Sigmoid colon (tissue), 7 donors: ENCODE measurements around the gene MEGF11. TPM values are rescaled to one million over a fixed set of nuclear protein-coding genes. Genes with fewer than 3 reads are reported as not detected.

ENCODE experiments used
- DNase-seq: peaks from one replicate; pipeline ENCODE4 v3.0.0-alpha.2; 2019
- H3K27ac ChIP-seq, 4 donors: fragments of 200-600 bp; sonication (generic); one replicate each; pipeline ENCODE4 v1.5.1; 2016 to 2019; ENCODE audit warnings: mild to moderate bottlenecking in 1 of 4
- H3K27me3 ChIP-seq, 3 donors: fragments of 200-600 bp; sonication (generic); one replicate each; pipeline ENCODE4 v1.5.1; 2019; ENCODE audit warnings: mild to moderate bottlenecking in 1 of 3
- H3K36me3 ChIP-seq, 4 donors: fragments of 200-600 bp; sonication (generic); one replicate each; pipeline ENCODE4 v1.5.1; 2016 to 2019
- H3K4me1 ChIP-seq, 4 donors: fragments of 200-600 bp; sonication (generic); one replicate each; pipeline ENCODE4 v1.5.1; 2017 to 2019
- H3K4me3 ChIP-seq, 4 donors: fragments of 200-600 bp; sonication (generic); one replicate each; pipeline ENCODE4 v1.5.1; 2017 to 2019; ENCODE audit warnings: mild to moderate bottlenecking in 2 of 4, moderate library complexity in 1 of 4
- H3K9me3 ChIP-seq, 4 donors: fragments of 200-600 bp in 3 of 4; sonication (generic) in 3 of 4; one replicate each; pipeline versions ENCODE4 v1.5.1 to v1.6.1; 2013 to 2019
- EP300 ChIP-seq, 4 donors: sonication (generic); formaldehyde crosslinking; IDR thresholded peaks; one replicate each; pipeline ENCODE4 v1.6.1; 2017; ENCODE audit warnings: antibody characterized with exemption in 4 of 4
- POLR2A ChIP-seq, 2 donors: fragments of 450-650 bp; IDR thresholded peaks; one replicate each; pipeline ENCODE4 v1.6.1; 2016; ENCODE audit warnings: antibody characterized with exemption in 2 of 2, mild to moderate bottlenecking in 2 of 2, moderate library complexity in 2 of 2
- POLR2AphosphoS5 ChIP-seq, 4 donors: sonication (generic); formaldehyde crosslinking; IDR thresholded peaks; one replicate each; pipeline ENCODE4 v1.6.1; 2017; ENCODE audit warnings: antibody characterized with exemption in 4 of 4
- WGBS, 2 donors: extraction: QIAGEN DNeasy Blood & Tissue Kit; methylation state at CpG; one replicate each; pipeline ENCODE4 v1.1.7; 2013; 5-methylcytosine and 5-hydroxymethylcytosine counted together
- intact Hi-C: fragments of 100-400 bp; cut with DNase I; formaldehyde crosslinking; loops from one replicate; pipeline ENCODE4 v1.15.1; 2023
- polyA plus RNA-seq, 3 donors: library from polyadenylated mRNA; stranded (reverse); fragments of 200-250 nt; gene quantifications; one replicate each; pipeline ENCODE4 v1.2.3, GENCODE V29; 2013
- total RNA-seq, 4 donors: library from RNA; depleted of rRNA; stranded (reverse); fragments of >200 nt; gene quantifications; one replicate each; pipeline ENCODE4 v1.1.0, GENCODE V29; 2016
- TF ChIP-seq, protein P1 (sequence below), 4 experiments: fragments of 450-650 bp in 3 of 4; fragments of 200-600 bp in 1 of 4; IDR thresholded peaks; one replicate each; pipeline ENCODE4 v1.5.1; 2016 to 2019; ENCODE audit warnings: antibody characterized with exemption in 4 of 4, mild to moderate bottlenecking in 3 of 4, moderate library complexity in 2 of 4
- donor health status: healthy with polysubstance abuse.
- donor health status: Bipolar disorder and iron deficiency.
- donor health status: healthy.

Gene MEGF11
- total and polyA plus RNA-seq, 7 donors, result 0.04 TPM; not detected in 6

DNA sequence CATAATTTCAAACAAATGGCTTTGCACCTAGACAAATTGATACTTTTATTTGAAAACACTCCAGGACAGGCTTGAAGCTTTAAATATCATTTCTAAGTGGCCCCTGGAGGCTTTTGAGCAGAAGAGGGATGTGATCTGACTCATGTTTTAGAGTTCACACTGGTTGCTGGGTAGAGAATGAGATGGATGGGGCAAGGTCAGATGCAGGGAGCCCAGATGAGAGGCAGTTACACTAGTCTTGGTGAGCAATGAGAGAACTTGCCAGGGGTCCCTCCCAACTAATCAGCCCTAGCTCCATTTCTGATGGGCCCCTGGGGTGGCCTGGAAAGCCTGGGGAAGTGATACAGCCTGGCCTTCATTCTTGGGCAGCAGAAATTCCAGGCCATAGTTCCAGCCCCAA lies 190.4 kb downstream of the MEGF11 start:
- peaks cover 0 to 4% (median 0%) of the 10 kb centered on the region in 3 donors for H3K27me3 ChIP-seq
- DNase-seq, result no peak
- TF ChIP-seq EP300 (IDR thresholded peaks at IDR 0.05) (no peak), POLR2A (IDR thresholded peaks at IDR 0.05) (no peak), POLR2AphosphoS5 (IDR thresholded peaks at IDR 0.05) (no peak)
- TF ChIP-seq, protein P1, sequence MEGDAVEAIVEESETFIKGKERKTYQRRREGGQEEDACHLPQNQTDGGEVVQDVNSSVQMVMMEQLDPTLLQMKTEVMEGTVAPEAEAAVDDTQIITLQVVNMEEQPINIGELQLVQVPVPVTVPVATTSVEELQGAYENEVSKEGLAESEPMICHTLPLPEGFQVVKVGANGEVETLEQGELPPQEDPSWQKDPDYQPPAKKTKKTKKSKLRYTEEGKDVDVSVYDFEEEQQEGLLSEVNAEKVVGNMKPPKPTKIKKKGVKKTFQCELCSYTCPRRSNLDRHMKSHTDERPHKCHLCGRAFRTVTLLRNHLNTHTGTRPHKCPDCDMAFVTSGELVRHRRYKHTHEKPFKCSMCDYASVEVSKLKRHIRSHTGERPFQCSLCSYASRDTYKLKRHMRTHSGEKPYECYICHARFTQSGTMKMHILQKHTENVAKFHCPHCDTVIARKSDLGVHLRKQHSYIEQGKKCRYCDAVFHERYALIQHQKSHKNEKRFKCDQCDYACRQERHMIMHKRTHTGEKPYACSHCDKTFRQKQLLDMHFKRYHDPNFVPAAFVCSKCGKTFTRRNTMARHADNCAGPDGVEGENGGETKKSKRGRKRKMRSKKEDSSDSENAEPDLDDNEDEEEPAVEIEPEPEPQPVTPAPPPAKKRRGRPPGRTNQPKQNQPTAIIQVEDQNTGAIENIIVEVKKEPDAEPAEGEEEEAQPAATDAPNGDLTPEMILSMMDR (IDR thresholded peaks at IDR 0.05), result no peak
- no peaks in the 10 kb centered on the region for H3K4me1 ChIP-seq
- H3K4me3 ChIP-seq, result no peak overlapping the region
- H3K27ac ChIP-seq, result no peak overlapping the region
- H3K36me3 ChIP-seq, result no peaks in the 10 kb centered on the region
- H3K9me3 ChIP-seq, result peaks cover 0 to 5% (median 1%) of the 10 kb centered on the region in 4 donors
- intact Hi-C loops, result no loop called here

DNA sequence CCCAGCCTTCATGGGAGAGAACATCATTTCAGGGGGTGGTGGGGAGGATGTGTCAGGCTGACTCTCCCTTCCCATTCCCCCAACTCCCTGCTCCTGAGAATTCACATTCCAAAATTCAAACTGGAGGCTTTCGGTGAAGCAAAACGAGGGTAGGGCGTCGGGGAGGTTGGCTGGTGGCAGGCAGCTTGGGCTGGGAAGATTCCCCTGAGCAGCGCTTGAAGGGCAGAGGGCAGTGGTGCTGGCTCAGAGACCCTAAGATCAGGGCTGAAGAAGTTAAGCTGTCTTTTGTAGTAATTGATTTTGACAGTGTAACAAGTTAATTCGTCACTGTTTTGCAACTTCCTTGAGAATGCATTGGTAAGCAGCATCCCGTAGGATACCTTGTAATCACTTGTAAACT lies 196.5 kb downstream of the MEGF11 start:
- intact Hi-C loops, result no loop called here
- TF ChIP-seq, protein P1 (IDR thresholded peaks at IDR 0.05), result no peak
- WGBS, 2 donors, result 64 to 77% methylated on average over 7 of the region's 7 CpGs
- Histone ChIP-seq H3K9me3 (no peaks in the 10 kb centered on the region), H3K4me1 (no peaks in the 10 kb centered on the region), H3K36me3 (no peaks in the 10 kb centered on the region), H3K4me3 (no peak overlapping the region), H3K27me3 (peaks cover 0 to 4% (median 0%) of the 10 kb centered on the region in 3 donors), H3K27ac (no peak overlapping the region)
- DNase-seq, result no peak

DNA sequence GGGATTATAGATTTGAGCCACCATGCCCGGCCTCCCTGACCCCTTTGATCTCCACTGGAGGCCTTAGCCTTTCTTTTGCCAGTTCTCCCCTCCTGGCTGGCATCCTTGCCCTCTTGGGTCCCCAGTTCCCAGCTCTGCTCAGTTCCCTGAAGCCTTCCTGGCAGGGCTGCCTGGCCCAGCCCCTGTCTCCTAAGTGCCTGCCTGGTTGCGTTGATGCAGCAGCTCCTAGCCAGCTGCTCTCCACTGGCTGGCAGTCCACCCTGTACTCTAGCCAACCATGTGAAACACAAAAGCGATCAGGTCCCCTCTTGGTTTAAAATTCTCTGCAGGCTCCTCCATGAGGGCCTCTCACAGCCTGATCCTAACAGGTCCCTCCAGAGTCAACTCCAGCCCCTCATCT lies 199.6 kb downstream of the MEGF11 start:
- 84 to 90% methylated on average over 3 of the region's 3 CpGs for WGBS, 2 donors
- H3K36me3 ChIP-seq, result no peaks in the 10 kb centered on the region
- no peaks in the 10 kb centered on the region for H3K9me3 ChIP-seq
- intact Hi-C loops, result no loop called here
- DNase-seq, result no peak
- H3K4me3 ChIP-seq, result no peak overlapping the region
- H3K27ac ChIP-seq, result no peak overlapping the region
- H3K4me1 ChIP-seq, result no peaks in the 10 kb centered on the region
- no peaks in the 10 kb centered on the region for H3K27me3 ChIP-seq
- TF ChIP-seq EP300 (IDR thresholded peaks at IDR 0.05), result no peak
- no peak for TF ChIP-seq POLR2AphosphoS5 (IDR thresholded peaks at IDR 0.05)
- TF ChIP-seq POLR2A (IDR thresholded peaks at IDR 0.05), result no peak
- TF ChIP-seq, protein P1 (IDR thresholded peaks at IDR 0.05), result no peak

DNA sequence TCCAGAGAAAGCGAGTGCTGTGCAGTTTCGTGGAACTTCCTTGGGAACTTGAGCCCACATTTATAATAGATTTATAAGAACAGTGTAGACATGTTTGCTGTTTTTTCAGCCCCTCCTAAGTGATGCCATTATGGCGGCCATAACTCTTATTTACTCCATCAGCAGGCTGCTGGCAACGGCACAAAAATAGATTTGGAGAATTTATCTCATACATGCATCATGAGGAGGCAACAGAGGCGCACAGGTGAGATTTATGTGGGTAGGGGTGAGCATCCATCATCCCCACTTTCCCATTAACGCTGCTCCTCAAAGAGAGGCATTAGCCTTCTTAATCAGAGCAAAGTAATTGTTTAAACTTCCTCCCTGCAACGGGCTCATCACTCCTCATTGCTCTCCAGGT lies 201.7 kb downstream of the MEGF11 start:
- intact Hi-C loops, result no loop called here
- H3K4me1 ChIP-seq, result no peaks in the 10 kb centered on the region
- WGBS, 2 donors, result 82 to 91% methylated on average over 7 of the region's 7 CpGs
- no peaks in the 10 kb centered on the region for H3K9me3 ChIP-seq
- H3K4me3 ChIP-seq, result no peak overlapping the region
- no peaks in the 10 kb centered on the region for H3K36me3 ChIP-seq
- DNase-seq, result no peak
- TF ChIP-seq, protein P1 (IDR thresholded peaks at IDR 0.05), result no peak
- no peak for TF ChIP-seq POLR2AphosphoS5 (IDR thresholded peaks at IDR 0.05)
- no peak for TF ChIP-seq EP300 (IDR thresholded peaks at IDR 0.05)
- no peak for TF ChIP-seq POLR2A (IDR thresholded peaks at IDR 0.05)
- no peaks in the 10 kb centered on the region for H3K27me3 ChIP-seq
- no peak overlapping the region for H3K27ac ChIP-seq

DNA sequence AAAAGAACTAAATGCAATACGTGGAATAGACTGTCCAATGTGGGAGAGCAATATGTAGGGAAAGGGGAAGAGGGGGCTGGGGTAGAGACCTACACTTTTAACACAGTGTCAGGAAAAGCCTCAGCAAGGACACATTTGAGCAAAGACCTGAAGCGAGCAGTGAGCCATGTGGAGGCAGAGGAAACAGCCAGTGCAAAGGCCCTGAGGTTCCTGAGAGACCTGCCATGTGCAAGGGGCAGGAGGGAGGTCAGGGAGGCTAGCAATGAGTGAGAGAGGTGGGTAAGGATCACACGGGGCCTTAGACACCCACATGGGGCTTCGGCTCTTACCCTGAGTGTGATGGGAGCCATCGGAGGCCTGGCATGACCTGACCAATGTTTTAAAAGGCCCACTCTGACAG lies 203.3 kb downstream of the MEGF11 start:
- H3K9me3 ChIP-seq, result no peaks in the 10 kb centered on the region
- H3K27me3 ChIP-seq, result no peaks in the 10 kb centered on the region
- TF ChIP-seq, protein P1 (IDR thresholded peaks at IDR 0.05), result no peak
- no peak for TF ChIP-seq EP300 (IDR thresholded peaks at IDR 0.05)
- TF ChIP-seq POLR2AphosphoS5 (IDR thresholded peaks at IDR 0.05), result no peak
- no peak for TF ChIP-seq POLR2A (IDR thresholded peaks at IDR 0.05)
- no peak overlapping the region for H3K4me3 ChIP-seq
- H3K36me3 ChIP-seq, result no peaks in the 10 kb centered on the region
- H3K27ac ChIP-seq, result no peak overlapping the region
- no peaks in the 10 kb centered on the region for H3K4me1 ChIP-seq
- 90 to 92% methylated on average over 5 of the region's 5 CpGs for WGBS, 2 donors
- intact Hi-C loops, result no loop called here
- no peak for DNase-seq
